ENCODE data around the gene STK32B.
"Not testable (repeated sequence)": the region's sequence is repeated elsewhere in the genome, so short reads cannot be mapped to it uniquely, and the experiment has no call there.

STK32B gene

GRCh38 chr4:5409237-5409636, 358.0 kb downstream of the STK32B start:
- DNase-seq, result no peak

- DNase-seq, result no peak
These were observed 358.8 kb downstream of the STK32B start for GRCh38 chr4:5409972-5410618.

- no peak for DNase-seq
These were observed 361.0 kb downstream of the STK32B start for GRCh38 chr4:5412296-5412695.

GRCh38 chr4:5412751-5413150, 361.5 kb downstream of the STK32B start:
- DNase-seq, result no peak

- no peak for DNase-seq
These were observed 365.4 kb downstream of the STK32B start for GRCh38 chr4:5416637-5417036.

- DNase-seq, result no peak
These were observed 369.0 kb downstream of the STK32B start for GRCh38 chr4:5420266-5420665.

GRCh38 chr4:5421416-5421815, 370.1 kb downstream of the STK32B start:
- DNase-seq, result no peak

- no peak for DNase-seq
These were observed 370.9 kb downstream of the STK32B start for GRCh38 chr4:5422195-5422594.

- DNase-seq, result no peak
These were observed 372.4 kb downstream of the STK32B start for GRCh38 chr4:5423670-5424069.

- DNase-seq, result no peak
These were observed 372.9 kb downstream of the STK32B start for GRCh38 chr4:5424211-5424610.

- no peak for DNase-seq
These were observed 373.6 kb downstream of the STK32B start for GRCh38 chr4:5424901-5425300.

- no peak for DNase-seq
These were observed 378.5 kb downstream of the STK32B start for GRCh38 chr4:5429747-5430146.

GRCh38 chr4:5433196-5433595, 381.9 kb downstream of the STK32B start:
- no peak for DNase-seq

GRCh38 chr4:5435201-5435600, 383.9 kb downstream of the STK32B start:
- DNase-seq, result no peak

- no peak for DNase-seq
These were observed 384.5 kb downstream of the STK32B start for GRCh38 chr4:5435823-5436222.

GRCh38 chr4:5443976-5444802, 392.9 kb downstream of the STK32B start:
- DNase-seq, result not testable (repeated sequence)

GRCh38 chr4:5444918-5445517, 393.7 kb downstream of the STK32B start:
- DNase-seq, result no peak

- DNase-seq, result no peak
These were observed 395.4 kb downstream of the STK32B start for GRCh38 chr4:5446595-5447226.

GRCh38 chr4:5447755-5448154, 396.5 kb downstream of the STK32B start:
- DNase-seq, result no peak

GRCh38 chr4:5448221-5448620, 396.9 kb downstream of the STK32B start:
- no peak for DNase-seq

- no peak for DNase-seq
These were observed 400.0 kb downstream of the STK32B start for GRCh38 chr4:5451243-5451642.

- no peak for DNase-seq
These were observed 400.9 kb downstream of the STK32B start for GRCh38 chr4:5452156-5452555.

- no peak for DNase-seq
These were observed 403.8 kb downstream of the STK32B start for GRCh38 chr4:5455003-5455585.
